Measurements from ENCODE around the gene METTL25. TPM values are rescaled to one million over a fixed set of nuclear protein-coding genes. Genes with fewer than 3 reads are reported as not detected.

METTL25 gene
- total RNA-seq, 2 donors from 2014 or later, result 14.6 to 15.2 TPM

- intact Hi-C loops (cut with DNase I, micrococcal nuclease), result no loop called here
- DNase-seq (no peak), ATAC-seq (peak; percentile 44)
These were observed 25.7 kb downstream of the METTL25 start for GRCh38 chr12:82383930-82384552.

- DNase-seq (no peak), ATAC-seq (no peak)
- intact Hi-C loops (cut with DNase I, micrococcal nuclease), result no loop called here
These were observed 40.5 kb downstream of the METTL25 start for GRCh38 chr12:82398879-82399278.

- ATAC-seq, result no peak
- intact Hi-C loops (cut with DNase I, micrococcal nuclease), result no loop called here
- no peak for DNase-seq
These were observed 42.5 kb downstream of the METTL25 start for GRCh38 chr12:82400819-82401218.

DNA sequence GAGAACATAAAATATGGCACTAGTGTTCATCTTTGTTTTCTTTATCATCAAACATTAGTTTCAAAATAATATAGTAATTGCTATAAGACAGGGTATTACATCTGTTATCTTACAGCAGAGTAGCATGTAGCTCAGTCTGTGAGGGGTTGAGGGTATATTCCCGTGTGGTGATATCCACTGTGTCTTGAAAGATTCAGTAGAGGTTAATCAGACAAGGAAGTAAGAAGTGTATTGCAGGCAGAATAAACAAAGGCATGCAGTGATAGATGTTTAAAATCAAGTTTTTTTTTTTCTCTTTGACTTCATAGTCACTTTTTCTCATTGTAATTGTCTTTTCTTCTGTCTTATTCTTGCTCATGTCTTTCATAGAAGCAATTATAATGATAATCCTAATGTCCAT lies 48.3 kb downstream of the METTL25 start:
- DNase-seq (no peak), ATAC-seq (no peak)
- intact Hi-C loops (cut with DNase I, micrococcal nuclease), result no loop called here

DNA sequence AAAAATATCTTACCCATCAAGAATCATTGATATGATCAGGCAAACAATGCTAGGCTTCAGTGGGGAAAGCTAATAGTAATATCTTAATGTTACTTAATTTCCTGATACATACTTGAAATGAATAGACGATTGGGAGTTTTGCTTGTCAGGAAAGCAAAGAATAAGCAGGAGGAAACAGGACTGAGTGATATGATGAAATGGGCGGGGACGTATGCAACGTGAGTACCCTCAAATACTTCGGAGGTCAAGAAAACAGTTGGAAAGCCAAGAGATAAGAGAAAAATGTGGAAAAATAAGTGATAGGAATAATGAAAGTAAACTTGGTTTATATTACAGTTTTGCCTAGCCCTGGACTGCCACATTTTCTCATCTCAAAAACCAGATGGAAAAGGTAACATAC lies 49.2 kb downstream of the METTL25 start:
- DNase-seq (no peak), ATAC-seq (no peak)
- intact Hi-C loops (cut with DNase I, micrococcal nuclease), result no loop called here

DNA sequence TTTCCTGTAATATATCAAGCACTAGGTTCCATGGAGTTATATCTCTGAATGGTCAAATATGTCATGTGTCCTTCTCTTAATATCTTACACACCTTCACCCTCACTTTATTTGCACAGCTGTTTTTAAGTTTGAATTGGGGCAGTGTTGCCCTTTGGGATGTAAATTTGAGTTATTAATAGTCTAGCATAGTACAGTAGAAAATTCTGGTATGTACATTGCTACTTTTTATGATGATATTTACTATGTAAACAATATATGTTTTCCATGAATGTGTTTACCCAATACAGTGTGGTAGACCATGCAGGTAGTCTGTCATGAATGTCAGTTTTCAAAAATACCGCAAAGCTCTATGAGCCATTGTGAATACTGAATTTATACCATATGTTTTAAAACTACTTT lies 50.5 kb downstream of the METTL25 start:
- ATAC-seq, result no peak
- DNase-seq, result no peak
- intact Hi-C loops (cut with DNase I, micrococcal nuclease), result no loop called here

- intact Hi-C loops (cut with DNase I, micrococcal nuclease), result no loop called here
- no peak for ATAC-seq
These were observed 53.4 kb downstream of the METTL25 start for GRCh38 chr12:82411546-82412230.

GRCh38 chr12:82412246-82412645 lies 53.9 kb downstream of the METTL25 start:
- ATAC-seq (no peak), DNase-seq (no peak)
- intact Hi-C loops (cut with DNase I, micrococcal nuclease), result no loop called here

More at GRCh38 chr12:82411546-82412230, 53.4 kb downstream of the METTL25 start:
- DNase-seq, result no peak

DNA sequence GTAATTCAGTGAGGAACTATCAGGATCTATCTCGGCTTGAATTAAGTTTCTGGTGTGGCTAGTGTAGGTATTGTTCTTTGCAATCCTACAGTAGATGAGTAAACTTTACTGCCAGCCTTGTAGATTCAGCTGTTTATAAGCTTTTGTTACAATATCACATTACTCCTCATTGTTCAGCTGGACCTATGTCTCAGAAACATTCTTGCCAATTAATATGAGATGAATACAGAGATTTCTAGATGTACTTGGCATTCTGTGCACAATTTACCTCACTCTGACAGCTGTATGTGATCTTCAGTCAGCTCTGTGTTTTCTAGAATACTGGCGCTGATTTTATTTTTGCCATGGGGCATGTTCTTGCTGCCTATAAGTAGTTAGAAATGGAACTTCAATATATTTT lies 55.7 kb downstream of the METTL25 start:
- DNase-seq, result no peak
- intact Hi-C loops (cut with DNase I, micrococcal nuclease), result no loop called here
- no peak for ATAC-seq

GRCh38 chr12:82414926-82415325 lies 56.6 kb downstream of the METTL25 start:
- no peak for ATAC-seq
- intact Hi-C loops (cut with DNase I, micrococcal nuclease), result no loop called here

DNA sequence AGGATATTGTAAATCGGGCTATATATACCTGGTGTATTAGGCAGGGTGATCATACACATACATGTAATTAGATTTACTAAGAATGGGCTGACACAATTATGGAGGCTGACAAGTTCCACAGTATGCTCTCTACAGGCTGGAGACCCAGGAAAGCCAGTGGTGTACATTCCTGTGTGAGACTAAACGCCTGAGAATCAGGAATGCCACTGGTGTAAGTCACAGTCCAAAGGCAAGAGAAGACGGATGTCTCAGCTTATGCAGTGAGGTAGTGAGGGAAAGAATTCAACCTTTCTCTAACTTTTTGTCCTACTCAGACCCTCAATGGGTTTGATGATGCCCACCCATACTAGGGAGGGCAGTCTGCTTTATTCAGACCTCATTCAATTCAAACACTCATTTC lies 57.1 kb downstream of the METTL25 start:
- no peak for DNase-seq
- ATAC-seq, result no peak
- intact Hi-C loops (cut with DNase I, micrococcal nuclease), result no loop called here

More at GRCh38 chr12:82414926-82415325, 56.6 kb downstream of the METTL25 start:
- no peak for DNase-seq

DNA sequence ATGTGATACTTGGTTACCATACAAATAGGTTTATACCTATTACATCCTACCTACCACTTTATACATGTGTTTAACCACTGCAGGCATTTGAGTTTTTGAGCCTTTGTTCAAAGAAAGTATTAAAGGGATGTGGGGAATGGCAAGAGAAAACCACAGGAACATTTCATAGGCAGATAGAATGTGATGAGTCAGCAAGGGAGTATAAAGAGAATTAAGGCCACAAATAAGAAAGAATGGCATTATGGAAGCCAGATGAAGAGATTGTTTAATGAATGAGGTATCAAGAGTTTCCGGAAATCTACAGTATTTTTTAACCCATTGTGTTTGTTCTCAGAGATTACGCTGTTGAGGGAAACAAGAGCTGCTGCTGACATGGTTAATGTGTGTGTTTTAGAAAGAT lies 66.9 kb downstream of the METTL25 start:
- no peak for DNase-seq
- ATAC-seq, result no peak
- intact Hi-C loops (cut with DNase I, micrococcal nuclease), result no loop called here

DNA sequence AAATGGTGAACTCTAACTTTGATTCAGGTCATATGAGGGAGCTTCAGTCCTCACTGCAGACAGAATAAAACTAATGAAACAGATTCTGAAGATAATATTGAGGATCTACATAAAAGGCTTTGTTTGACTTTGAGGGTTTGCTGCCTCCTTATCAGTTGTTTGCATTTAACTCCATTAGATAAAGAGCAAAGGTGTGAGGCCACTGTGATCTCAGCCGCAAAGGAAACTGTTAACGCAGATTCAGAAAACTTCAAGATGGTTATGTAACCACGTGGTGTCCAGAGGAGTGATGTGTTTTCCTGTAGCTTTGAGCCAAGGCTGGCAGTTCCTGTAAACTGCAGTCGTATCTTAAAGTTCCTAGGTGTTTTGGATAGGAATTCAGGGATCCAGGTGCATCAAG lies 67.8 kb downstream of the METTL25 start:
- intact Hi-C loops (cut with DNase I, micrococcal nuclease), result no loop called here
- no peak for DNase-seq

DNA sequence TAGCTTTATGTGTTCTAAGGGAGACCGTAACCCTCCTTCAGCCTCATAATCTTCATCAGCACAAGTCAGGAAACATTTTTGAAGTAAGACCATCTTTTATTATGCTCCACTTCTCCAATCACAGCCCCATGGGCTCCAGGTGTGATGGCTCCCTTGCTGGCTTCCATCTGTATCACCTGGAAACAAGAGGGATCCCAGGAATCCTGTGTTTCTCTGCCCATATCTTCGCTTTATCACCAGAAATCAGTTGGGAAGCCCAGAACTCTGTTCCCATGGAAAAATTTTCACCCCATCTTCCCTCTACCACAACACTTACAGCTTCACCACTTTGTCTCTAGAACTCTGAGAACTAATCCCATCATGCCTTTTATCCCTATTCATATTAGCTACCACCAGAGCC lies 68.3 kb downstream of the METTL25 start:
- no peak for ATAC-seq
- no peak for DNase-seq
- intact Hi-C loops (cut with DNase I, micrococcal nuclease), result no loop called here

More for the DNA sequence above, 67.8 kb downstream of the METTL25 start:
- ATAC-seq, result peak; percentile 41

DNA sequence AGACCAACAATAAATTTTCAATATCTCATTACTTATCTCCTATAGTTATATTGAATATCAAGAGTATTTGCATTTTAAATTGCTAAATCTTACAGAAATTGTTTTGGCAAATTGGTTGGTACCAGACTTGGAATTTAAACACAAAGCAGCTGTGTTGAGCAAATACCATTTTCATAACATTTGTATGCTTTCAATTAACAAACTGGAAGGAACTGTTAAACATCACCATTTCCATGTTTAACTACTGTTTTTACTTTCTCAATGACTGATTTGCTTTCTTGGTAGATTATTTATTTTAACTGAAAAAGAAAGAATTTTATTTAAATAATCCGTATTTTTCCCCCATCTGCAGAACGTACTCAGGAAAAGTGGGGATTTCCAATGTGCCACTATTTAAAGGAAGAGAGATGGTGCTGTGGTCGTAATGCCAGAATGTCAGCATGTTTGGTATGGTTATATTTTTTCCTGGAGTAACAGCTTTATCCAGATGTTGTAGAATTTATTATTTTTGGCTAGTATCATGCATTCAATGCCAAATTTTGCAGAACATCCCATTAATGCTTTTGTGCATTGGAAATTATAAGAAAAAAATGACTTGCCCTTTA lies 72.3 kb downstream of the METTL25 start:
- ATAC-seq (no peak), DNase-seq (no peak)
- intact Hi-C loops (cut with DNase I, micrococcal nuclease), result no loop called here

DNA sequence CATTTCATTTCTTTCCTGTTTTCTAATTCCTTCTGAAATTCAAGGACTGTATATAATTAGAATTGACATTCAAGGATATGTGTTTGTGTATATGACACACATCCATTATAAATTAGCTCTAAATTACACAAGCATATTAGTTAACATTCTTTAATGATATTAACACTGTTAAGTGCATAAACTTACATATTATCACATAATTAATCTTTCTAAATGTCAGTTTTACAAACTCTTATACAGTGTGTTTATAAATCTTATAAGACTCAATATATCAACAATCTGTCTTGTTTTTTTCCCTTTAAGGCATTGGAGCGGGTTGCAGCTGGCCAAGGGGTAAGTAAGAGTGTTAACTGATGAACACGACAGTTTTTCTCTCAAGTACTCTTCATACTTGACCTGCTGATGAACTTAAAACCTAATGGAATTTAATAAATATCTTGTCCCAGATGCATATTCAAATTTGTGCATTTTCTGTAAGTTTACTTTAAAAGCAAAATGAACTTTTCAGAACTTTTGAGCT lies 76.1 kb downstream of the METTL25 start:
- DNase-seq (no peak), ATAC-seq (no peak)
- intact Hi-C loops (cut with DNase I, micrococcal nuclease), result no loop called here

DNA sequence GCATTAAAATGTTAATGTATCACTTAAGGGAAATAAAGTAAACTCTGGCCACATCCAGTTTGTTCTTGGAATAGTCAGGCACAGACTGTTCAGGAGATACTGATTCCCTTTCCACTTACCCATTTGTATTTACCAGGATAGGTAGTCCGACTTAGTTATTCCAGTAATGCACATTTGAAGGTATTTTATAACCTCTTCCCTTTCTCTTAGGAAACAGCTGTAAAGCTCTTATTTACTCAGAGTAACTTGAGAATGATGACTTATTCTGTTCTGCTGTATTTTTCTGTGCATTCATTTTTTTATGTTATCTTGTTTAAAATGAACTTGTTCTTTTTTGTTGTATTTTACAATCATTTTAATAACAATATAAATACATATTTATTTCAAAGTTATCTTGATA lies 78.0 kb downstream of the METTL25 start:
- ATAC-seq, result no peak
- intact Hi-C loops (cut with DNase I, micrococcal nuclease), result no loop called here

DNA sequence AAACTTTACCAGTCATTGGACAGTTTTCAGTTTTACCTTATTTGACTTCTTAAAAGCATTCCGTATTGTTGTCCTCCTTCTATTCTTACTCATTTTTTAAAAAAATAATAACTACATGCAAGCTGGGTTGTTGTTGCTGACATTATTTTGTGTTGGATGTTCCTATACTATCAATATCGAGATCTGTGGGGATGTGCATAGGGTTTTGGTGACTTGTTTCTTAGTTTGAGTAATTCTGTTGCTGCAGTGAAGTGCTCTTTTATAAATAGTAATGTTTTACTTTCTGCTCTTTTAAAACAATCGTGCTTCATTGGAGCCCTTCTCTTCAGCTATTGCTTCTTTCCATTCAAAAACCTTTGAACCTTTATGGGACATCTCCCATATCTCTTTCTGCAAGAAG lies 79.4 kb downstream of the METTL25 start:
- intact Hi-C loops (cut with DNase I, micrococcal nuclease), result no loop called here
- DNase-seq (no peak), ATAC-seq (no peak)

More for the DNA sequence above, 78.0 kb downstream of the METTL25 start:
- DNase-seq, result no peak

GRCh38 chr12:82438356-82438755 lies 80.0 kb downstream of the METTL25 start:
- intact Hi-C loops (cut with DNase I, micrococcal nuclease), result no loop called here
- DNase-seq (no peak), ATAC-seq (no peak)

- ATAC-seq, result no peak
- no peak for DNase-seq
- intact Hi-C loops (cut with DNase I, micrococcal nuclease), result no loop called here
These were observed 82.6 kb downstream of the METTL25 start for GRCh38 chr12:82440885-82441284.

All from left colon (tissue), 2 donors.